HG03108 (cell line): ENCODE measurements around the gene TNFSF8.

ENCODE experiments used
- ATAC-seq: cut with Tn5 transposase; IDR thresholded peaks from one replicate; pipeline ENCODE4 v1.9.1; 2021; ENCODE audit warnings: moderate library complexity; ENCODE audit not compliant: unreplicated experiment

TNFSF8 gene, protein sequence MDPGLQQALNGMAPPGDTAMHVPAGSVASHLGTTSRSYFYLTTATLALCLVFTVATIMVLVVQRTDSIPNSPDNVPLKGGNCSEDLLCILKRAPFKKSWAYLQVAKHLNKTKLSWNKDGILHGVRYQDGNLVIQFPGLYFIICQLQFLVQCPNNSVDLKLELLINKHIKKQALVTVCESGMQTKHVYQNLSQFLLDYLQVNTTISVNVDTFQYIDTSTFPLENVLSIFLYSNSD

DNA sequence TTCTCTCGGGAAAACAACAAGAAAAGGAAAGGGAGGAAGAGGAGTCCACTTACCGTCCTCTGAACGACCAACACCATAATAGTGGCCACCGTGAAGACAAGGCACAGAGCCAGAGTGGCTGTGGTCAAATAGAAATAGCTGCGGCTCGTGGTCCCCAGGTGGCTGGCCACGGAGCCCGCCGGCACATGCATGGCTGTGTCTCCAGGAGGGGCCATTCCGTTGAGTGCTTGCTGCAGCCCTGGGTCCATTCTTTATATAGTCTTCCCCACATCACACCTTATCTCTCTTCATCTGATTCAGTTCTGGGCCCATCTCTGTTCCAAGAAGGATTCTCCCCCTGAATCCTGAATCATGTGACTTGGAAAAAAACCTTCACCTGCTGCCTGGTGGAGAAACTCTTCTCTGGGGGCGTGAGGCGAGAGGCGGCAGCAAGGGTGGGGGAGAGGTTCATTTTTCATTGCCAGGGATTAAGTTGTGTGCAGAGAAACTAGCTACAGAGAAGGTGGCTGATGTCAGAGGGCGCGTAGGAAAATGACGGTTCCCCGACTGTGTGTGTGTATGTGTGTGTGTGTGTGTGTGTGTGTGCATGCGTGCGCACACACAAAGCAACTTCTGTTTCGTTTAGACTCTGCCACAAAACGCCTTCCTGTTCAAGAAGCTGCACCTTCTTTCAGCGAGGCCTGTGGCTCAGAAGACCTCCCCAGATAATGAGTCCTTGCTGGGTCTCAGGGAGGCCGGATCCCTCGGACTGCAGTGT is at the start of gene TNFSF8:
TSS of gene TNFSF8 (minus strand) at position 536 of the 757 bp plus-strand sequence. CDS start at position 248, 288 bp downstream.
- ATAC-seq, result no peak

DNA sequence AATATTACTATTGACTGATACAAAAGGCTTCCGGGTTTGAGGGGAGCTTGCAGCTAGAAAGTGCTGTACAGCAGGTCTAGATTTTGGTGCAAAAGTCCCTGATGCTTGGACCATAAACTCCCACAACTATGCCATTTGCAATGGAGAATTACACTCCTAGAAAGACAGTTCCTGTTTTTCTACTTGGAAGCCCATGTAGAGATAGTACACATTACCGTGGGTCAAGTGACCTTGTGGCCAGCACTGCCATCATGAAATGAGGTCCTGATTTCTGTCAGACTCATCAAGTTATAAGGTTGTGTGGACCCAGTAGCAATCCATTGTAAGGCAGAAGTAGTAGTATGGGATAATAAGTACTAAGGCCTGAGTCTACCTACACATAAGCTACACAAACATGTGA is 42.8 kb upstream of the TNFSF8 start:
- ATAC-seq, result no peak

DNA sequence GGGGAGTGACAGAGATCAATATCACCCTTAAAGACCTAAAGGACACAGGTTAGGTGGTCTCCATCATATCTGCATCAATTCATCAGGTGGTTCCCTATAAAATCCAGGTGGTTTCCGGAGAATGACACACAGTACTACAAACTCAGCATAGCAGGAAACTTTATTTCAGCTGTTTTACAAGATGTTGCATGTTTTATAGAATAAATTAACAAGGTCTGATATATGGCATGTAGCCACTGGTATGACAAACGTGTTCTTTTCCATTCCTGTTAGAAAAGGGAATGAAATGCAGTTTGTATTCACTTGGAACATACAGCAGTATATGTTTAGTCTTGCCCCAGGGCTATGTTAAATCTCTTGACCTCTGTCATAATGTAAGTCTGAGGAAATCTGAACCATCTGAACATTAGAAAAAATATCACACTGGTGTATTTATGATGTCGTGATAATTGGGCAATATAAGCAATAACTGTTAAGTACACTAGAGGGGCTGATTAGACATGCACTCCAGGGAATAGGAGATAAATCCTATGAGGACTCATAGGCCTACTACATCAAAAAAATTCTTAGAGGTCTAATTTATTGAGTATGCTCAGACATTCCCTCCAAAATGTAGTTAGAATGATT is 42.2 kb upstream of the TNFSF8 start:
- no peak for ATAC-seq

DNA sequence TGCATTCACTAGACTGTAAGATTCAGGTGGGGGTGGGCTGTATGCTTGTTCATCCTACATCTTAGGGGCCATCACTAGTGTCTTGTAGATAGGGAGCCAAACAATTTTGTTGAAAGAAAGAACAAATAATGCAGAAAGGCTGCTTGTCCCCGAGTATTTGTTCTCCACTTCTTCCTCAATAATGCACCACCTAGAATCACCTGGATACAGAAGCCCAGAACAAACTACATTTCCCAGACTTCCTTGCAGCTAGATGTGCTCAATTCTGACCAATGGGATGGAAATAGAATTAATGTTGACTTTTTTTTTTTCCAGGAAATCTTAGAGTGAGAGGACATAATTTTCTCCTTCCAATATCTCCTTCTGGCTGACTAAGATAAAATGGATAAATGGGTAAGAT is 38.9 kb upstream of the TNFSF8 start:
- ATAC-seq, result no peak

DNA sequence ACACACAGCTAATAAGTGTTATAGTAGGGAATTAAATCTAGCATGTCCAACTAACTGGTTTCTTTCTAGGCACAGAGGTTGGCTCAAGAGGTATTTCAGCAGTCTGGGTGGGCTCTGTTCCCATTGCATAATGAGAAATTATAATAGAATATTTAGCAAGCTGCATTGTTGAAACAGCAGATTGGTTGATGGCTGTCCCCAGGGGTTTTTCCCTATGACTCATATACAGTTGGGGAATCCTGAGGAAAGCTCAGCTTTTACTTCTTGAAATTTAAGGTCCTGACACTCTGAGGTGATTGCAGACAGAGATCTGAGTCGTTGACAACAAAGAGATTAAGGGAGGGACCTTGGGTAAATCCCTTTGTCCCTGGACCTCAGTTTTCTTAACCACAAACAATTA is 38.3 kb upstream of the TNFSF8 start:
- no peak for ATAC-seq

DNA sequence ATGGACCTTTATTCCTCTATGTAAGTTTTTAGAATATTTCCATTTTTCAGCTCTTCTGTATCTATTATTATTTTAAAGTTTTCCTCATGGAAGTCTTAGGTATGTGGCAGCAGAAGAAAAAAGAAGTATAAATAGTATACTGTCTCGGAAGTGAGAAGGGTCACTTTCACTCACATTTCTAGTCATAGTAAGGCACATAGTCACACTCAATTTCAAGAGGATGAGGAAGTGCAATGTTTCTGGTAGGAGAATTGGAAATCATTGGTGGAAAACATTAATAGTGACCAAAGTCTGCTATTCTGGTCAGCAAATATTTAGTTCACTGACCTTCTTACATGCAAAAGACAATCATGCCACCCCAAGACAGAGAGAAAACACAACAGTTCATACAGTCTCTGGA is 35.2 kb upstream of the TNFSF8 start:
- ATAC-seq, result no peak

DNA sequence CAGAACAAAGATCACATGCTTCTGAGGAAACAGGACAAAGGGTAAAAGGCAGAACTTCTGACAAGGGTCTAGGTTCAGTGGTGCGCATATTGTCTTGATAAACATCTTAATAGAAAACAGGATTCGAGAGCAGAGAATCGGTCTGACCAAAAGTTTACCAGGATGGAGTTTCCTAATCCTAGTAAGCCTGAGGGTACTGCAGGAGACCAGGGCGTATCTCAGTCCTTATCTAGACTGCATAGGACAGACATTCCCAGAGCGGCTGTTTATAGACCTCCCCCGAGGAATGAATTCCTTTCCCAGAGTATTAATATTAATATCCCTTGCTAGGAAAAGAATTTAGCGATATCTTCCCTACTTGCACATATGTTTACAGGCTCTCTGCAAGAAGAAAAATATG is 32.4 kb upstream of the TNFSF8 start:
- no peak for ATAC-seq

DNA sequence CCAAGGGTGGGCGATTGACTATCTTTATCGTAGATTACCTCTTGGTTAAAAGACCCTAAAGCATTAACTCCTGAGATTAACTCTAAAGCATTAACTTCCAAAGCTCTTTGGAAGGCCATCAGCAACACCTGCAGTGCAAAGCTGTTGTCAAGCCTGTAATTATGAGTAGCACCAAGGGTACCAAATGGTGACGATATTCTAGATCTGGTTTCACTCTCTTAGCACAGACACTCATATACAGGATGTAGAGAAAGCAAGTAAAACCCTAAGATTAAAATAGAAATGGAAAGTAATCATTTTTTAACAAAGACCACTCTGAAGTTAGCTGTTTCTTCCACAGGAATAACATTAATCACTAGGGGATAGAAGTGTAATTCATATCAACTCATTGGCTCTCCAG is 29.9 kb upstream of the TNFSF8 start:
- ATAC-seq, result no peak

DNA sequence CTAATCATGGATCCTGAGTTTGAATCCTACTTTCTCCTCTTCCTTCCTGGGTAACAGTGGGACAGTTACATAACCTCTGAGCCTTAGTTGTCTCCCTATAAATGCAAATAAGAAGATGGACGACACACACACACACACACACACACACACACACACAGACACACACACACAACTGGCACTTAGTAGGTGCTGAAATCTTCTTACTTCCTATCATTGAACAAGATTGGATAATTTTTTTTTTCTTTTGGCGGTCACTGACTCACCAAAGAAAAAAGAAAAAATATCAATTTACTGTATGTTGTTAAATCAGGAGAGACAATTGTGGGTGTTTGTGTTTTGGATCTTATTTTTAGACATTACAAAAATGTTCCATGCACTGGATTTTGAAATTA is 28.4 kb upstream of the TNFSF8 start:
- ATAC-seq, result no peak

DNA sequence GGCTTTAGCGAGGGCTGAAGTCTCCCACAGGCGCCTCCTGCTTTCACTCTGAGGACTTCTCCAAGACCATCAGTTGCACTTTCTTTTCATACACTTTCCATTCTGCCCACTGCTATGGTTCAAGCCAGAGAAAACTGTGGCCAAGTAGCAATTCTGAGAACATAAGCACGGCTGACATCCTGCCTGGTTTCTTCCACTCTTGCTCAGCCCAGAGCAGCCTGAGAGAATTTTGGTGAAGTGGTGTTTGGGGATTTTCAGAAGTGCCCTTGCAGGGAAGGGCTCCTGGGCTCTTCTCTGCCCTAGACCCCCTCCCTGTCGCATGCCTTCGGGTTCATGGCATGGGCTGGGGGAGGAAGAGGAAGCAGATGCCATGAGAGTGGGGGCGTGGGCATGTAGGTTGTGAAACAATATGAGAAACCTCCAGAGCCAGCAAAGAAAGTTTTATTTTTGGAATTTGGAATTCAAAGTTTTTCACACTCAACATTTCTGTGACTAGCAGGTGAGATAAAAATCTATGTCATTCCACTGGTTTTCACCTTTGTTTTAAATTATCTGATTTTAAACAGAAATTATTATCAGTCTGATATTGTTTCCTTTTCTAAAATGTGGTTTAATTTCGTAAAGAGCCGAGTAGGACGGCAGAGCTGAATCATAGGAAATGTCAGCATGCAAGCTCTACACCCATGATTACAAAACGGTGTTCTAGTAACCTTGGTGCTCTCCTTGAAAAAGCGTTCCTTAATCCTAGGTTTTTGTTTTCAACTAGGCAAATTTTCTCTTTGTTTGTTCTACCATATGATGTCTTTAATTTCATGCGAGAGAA is 27.8 kb upstream of the TNFSF8 start:
- no peak for ATAC-seq

DNA sequence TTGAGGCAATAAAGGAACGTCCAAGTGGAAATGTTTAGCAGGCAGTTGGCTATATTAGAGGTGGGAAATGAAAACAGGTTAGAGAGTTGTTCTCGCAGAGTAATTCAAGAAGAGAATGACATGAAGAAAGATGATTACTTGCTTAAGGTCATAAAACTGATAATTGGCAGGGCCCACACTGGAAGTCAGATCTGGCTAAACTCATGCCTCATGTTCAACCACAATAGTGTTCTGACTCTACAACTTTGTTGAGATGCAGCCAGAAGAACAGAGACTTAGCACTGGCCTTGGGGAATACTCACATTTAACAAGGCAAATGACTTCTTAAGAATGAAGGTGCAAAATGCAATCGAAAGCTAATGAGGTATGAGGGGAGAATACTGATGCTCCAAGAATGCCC is 27.2 kb upstream of the TNFSF8 start:
- no peak for ATAC-seq

DNA sequence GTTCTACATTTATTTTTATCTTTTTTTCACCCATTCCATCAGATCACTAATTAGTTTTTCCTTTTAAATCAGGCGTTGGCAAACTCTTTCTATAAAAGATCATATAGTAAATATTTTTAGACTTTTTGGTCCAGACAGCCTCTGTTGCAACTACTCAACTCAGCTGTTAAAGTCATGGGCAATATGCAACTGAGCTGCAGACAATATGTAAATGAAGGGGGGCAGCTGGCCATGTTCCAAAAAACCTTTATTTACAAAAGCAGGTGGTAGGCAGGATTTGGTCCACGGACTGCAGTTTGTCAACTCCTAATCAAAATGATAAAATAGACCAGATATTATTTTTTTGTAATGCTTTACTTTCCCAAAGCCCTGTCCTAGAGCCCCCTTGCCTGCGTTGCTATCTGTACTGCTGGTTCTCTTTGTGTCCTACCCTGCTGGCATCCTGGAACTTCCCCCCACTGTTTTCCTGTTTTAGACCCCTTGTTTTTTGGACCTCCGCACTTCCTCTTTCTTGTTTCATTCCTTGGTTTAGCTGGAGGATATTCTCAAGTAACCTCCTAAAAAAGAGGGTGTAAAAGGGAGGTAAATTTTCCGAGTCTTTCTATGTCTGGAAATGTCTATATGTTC is 24.7 kb upstream of the TNFSF8 start:
- ATAC-seq, result no peak

DNA sequence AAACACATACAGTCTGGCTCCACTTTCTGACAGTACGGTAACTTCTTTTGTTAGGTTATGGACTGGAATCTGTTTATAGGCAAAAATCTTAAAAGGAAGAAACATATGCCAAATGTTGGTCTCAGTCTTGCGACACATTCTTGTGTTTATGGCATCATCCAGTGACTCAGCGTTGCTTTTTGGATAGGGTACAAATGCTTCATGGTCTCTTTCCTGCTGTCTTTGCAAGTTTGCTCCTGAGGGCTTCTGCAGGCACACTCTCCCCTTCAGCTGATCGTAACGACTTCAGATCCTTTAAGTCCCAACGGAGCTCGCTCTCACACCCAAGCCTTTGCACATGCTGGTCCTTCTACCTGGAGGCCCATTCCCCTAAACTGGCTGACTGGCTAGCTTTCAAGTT is 23.6 kb upstream of the TNFSF8 start:
- no peak for ATAC-seq

DNA sequence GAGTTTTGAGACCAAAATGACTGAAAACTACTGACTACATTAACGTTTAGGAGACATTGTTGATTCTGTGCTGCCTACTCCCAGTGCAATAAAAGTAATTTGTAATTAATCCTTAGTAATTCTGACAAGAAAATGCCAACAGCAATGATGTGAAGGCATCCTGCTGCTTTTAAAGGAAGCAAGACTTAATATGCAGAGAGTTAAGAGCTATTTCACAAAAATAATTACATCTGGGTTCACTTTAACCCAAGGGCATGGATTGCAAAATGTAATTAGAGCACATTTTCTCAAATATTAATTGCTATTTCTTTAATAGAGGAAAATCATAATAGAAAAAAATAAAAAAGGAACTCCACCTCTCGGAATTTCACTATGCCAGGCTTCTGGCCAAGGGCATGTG is 22.7 kb upstream of the TNFSF8 start:
- ATAC-seq, result no peak

DNA sequence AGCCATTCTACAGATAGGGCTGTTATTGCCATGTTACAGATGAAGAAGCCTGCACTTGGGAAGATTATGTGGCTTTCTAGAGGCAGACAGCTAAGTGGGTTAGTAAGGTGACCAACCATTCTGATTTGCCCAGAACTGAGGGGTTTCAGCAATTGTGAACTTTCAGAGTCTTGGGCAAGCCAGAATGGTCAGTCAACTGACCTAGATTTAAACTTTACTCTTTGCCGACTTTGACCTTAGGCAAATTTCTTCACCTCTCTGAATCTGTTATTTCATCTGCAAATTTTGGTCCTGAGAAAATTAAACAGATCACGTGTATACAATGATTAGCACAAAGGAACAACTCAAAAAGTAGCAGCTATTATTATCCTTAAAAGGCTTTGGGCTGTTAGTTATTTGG is 20.4 kb upstream of the TNFSF8 start:
- no peak for ATAC-seq

DNA sequence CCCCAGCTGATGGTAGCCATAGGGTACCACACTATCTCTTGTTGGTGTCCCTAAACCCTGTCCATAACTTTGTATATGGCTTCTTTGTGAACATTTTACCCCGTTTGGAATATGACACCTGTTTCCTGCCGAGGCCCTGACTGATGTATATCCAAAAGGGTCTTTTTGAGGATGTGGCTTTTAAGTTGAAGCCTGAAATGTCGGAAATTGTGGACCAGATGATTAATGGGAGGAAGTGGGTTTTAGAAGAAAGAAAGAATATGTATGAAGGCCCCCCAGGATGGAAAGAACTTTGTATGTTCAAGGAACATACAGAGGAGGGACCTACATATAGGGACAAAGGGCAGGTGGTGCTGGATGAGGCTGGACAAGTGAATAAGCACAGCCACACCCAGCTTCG is 16.7 kb upstream of the TNFSF8 start:
- no peak for ATAC-seq

DNA sequence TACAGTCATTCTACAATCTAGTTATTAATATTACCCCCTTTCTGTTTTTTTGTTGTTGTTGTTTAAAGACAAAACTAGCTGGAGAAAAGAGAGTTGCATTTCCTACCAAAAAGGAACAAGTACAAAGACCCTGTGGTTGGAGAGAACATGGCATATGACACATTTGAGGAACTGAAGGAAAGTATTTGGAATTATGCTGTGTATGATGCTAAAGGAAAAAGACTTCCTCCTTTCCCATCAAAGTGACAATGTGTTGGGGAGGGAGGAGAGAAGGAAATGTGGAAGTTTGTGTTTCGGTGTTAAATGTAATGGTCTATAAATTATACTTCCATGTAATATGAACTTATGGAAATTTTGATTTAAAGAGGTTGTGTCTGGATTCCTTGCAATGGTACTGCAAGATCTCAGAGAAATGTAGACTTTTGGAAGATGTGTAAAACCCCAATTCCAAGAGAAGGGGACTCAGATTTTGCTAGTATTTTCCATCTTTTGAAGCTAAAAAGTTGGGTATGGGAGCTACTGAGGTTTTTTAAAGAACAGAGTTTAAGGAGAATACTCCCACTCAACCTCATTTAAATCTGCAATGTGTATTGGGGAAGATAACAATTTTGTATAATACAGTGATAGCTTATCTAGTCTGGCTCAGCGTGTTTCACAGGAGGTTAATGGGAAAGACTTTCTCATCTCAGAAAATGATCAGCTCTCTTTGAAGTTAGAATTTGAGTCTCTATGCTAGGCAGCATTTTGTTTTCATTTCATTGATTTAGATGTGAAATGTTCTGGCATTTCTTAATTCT is 15.4 kb upstream of the TNFSF8 start:
- no peak for ATAC-seq

DNA sequence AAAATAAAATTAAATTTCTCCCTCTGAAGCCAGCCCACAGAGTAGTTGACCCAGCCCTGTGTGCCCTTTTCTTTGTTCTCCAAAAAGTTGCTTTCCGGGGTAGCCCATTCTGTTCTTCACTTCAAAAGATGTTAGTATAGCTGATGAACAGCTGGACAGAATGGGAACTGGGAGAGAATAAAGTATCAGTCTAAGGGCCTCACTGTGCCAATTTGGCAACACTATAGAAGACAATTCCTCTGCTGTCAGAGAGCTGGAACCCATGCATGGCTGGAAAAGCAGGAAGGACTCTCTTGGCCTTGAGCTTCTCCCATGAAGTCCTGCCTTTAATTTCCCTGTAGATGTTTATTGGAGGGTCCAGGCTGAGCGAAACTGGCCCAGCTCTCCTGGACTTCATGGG is 11.0 kb upstream of the TNFSF8 start:
- ATAC-seq, result no peak

DNA sequence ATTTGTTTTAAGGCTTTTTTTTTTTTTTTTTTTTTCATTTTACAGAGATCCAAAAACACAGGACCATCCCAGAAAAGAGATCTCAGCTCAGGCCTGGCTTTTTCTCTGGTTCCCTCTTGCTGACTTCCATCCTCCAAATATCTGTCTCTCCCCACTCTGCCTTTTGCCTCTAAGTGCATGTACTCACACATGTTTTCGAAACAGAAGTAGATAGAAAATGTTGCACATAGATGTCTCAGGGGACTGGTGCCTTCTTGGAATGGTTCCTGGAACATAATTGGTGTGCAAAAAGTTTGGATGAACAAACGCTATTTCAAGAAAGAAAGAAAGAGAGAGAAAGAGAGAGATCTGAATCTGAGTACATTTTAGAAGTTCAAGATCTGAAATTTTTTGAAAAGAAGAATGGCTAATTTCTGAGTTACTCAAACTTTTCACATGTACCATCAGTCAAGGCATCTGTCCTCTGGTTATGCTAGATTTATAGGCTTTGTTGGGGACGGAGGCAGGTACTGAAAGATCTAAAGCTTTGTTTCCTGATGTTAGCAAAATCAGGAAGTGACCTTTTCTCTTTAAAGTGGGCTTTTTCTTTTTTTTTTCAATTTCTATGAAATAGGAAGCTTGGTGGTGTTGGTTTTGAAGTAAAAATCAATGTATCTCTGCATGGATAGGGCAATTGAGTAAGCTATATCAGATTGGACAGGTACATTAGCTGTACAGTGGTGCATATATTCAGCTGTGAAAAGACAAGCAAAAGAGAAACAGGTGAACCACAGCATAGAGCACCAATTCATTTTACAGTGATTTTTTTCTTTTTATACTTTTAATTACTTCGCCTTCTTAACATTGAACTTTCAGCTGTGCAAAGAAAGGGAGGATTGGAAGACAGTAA is 8.5 kb upstream of the TNFSF8 start:
- ATAC-seq, result no peak
